ENCODE measurements around the gene GNB1. TPM values are rescaled to one million over a fixed set of nuclear protein-coding genes. Genes with fewer than 3 reads are reported as not detected.

GNB1 gene
- polyA plus RNA-seq, 3 donors, result 278 to 310 (median 280) TPM

- DNase-seq (ENCODE audit: extremely low read depth in 1 of 11, low read depth in 9 of 11, low spot score in 4 of 11), result no peak
Observed at GRCh38 chr1:1916851-1917251, 26.0 kb upstream of the GNB1 start.

DNA sequence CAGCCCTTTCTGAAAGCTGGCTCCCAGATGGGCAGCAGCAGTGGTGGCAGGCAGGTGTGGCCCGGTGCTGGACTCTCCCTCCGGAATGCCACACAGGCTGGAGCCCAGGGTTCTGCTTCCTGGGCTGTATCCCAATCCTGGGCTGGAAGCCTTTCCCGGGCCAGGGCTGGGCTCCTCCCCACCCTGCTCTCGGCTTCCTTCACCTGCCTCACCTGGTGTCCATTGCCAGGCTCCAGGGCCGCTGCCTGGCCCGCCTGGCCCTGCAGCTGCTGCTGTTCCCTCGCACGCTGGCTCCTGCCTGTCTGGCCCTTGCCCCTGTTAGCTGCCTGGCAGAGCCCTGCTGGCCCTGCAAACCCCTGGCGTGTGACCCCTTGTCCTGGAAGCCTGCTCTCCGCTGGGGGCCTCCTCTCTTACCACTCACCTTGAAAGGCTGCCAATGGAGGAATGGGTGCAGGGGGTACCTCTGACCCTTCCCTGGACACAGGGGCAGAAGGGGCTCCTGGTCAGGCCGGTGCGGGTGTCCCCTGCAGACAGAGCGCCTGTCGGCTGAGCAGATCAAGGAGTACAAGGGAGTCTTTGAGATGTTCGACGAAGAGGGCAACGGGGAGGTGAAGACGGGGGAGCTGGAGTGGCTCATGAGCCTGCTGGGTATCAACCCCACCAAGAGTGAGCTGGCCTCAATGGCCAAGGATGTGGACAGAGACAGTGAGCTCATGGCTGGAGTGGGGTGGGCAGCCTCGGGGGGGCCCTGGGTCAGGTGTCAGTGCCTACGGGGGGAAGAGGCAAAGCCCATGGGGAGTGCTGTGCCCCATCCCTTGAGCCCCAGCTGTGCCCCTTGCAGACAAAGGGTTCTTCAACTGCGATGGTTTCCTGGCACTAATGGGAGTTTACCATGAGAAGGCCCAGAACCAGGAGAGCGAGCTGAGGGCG is 25.3 kb upstream of the GNB1 start:
- no peak for DNase-seq (ENCODE audit: extremely low read depth in 1 of 11, low read depth in 9 of 11, low spot score in 4 of 11)

- DNase-seq (ENCODE audit: extremely low read depth in 1 of 11, low read depth in 9 of 11, low spot score in 4 of 11), result no peak
Observed at GRCh38 chr1:1914971-1915692, 24.2 kb upstream of the GNB1 start, which contains the start of gene CALML6. Gene CALML6, plus strand, starts transcription at chr1:1915260. Its CDS starts 21 bp downstream, at chr1:1915281.

GRCh38 chr1:1914101-1914970 is 23.4 kb upstream of the GNB1 start:
- DNase-seq (ENCODE audit: extremely low read depth in 1 of 11, low read depth in 9 of 11, low spot score in 4 of 11), result no peak

GRCh38 chr1:1911350-1912041 is 20.6 kb upstream of the GNB1 start:
- no peak for DNase-seq (ENCODE audit: extremely low read depth in 1 of 11, low read depth in 9 of 11, low spot score in 4 of 11)

- no peak for DNase-seq (ENCODE audit: extremely low read depth in 1 of 11, low read depth in 9 of 11, low spot score in 4 of 11)
Observed at GRCh38 chr1:1910651-1911331, 19.9 kb upstream of the GNB1 start.

GRCh38 chr1:1910033-1910465 is 19.2 kb upstream of the GNB1 start:
- DNase-seq (ENCODE audit: extremely low read depth in 1 of 11, low read depth in 9 of 11, low spot score in 4 of 11), result no peak

- no peak for DNase-seq (ENCODE audit: extremely low read depth in 1 of 11, low read depth in 9 of 11, low spot score in 4 of 11)
Observed at GRCh38 chr1:1908506-1908791, 17.6 kb upstream of the GNB1 start.

GRCh38 chr1:1907098-1907736 is 16.3 kb upstream of the GNB1 start:
- DNase-seq (ENCODE audit: extremely low read depth in 1 of 11, low read depth in 9 of 11, low spot score in 4 of 11), result no peak

DNA sequence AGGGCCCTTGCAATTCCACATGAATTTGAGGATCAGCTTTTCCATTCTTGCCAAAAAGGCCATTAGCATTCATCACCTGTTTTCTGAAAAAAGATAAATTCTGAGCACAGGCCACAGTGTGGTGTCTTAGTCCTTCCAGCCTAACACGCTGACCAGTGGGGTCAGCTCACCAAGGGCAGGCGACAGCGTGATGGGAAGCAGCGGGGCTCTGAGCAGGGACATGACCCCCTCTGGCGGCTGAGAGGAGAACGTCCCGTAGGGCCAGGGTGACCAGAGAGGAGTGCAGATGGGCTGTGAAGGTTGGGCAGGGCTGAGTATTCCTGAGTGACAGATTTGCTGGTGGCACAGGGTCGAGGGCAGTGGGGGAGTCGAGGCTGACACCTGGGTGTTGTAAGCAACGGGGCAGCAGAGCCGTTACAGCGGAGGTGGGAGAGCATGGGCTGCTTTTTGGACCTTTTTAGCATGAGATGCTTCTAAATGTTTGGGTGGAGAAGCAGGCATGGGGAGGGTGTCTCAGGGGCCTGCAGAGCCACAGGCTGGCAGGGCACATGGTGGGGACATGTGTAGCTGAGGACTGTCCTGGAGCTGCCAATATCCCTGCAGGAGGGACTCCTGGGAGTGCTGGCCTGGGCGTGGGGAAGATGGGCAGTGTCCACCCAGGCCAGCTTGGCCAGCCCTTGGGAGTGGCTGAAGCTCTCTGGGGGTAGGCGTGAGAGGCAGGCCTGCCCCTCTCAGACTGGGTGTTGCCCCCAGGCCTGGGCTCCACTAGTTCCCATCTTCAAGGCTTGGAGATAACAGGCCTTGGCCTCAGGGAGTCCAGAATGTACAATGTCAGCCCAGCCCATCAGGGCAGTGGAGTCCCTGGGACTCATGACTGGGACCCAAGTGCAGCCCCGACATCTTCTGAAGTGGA is 15.6 kb upstream of the GNB1 start:
- peak in 9 of 11 donors; percentile 66 to 83 (median 74) for DNase-seq (ENCODE audit: extremely low read depth in 1 of 11, low read depth in 9 of 11, low spot score in 4 of 11)

DNA sequence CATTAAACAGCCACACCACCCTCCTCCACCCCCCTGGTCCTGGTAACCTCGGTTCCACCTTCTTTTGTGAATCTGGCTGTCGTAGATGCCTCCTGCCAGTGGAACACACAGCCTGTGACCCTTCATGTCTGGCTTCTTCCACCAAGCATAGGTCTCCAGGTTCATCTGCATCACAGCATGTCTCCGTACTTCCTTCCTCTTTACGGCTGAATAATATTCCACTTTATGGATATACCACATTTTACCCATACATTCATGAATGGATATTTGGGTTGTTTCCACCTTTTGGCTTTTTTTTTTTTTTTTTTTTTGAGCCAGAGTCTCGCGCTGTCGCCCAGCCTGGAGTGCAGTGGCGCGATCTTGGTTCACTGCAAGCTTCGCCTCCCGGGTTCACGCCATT is 12.3 kb upstream of the GNB1 start:
- no peak for DNase-seq (ENCODE audit: extremely low read depth in 1 of 11, low read depth in 9 of 11, low spot score in 4 of 11)

DNA sequence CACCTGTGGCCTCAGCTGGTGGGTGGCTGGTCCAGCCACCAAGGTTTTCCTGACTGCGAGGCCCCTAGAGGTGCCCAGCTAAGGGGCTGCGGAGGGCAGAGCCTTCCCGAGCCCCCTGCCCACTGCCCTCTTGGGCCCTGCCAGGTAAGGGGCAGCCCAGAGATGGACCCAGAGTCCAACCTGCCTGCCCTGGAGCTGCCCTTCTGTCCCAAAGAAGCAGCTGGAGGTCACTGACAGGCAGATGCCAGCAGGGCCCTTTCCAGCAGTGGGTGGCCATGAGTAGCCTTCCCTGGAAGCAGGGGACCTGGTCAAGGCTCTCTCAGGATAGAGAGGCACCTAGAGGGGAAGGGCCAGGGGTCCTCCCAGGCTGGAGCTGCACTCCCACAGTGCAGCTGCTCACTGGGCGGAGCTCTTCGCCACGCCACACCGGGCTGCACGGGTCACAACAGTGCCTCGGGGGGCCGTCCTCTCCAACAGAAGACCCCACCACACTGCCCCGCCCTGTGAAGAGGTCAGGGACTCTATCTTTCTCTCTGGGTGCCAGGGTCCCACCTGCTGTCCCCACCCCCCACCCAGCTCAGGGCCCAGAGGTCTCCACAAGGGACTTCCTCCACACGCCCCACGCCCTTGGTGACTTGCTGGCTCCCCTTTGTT is 10.9 kb upstream of the GNB1 start:
- no peak for DNase-seq (ENCODE audit: extremely low read depth in 1 of 11, low read depth in 9 of 11, low spot score in 4 of 11)

DNA sequence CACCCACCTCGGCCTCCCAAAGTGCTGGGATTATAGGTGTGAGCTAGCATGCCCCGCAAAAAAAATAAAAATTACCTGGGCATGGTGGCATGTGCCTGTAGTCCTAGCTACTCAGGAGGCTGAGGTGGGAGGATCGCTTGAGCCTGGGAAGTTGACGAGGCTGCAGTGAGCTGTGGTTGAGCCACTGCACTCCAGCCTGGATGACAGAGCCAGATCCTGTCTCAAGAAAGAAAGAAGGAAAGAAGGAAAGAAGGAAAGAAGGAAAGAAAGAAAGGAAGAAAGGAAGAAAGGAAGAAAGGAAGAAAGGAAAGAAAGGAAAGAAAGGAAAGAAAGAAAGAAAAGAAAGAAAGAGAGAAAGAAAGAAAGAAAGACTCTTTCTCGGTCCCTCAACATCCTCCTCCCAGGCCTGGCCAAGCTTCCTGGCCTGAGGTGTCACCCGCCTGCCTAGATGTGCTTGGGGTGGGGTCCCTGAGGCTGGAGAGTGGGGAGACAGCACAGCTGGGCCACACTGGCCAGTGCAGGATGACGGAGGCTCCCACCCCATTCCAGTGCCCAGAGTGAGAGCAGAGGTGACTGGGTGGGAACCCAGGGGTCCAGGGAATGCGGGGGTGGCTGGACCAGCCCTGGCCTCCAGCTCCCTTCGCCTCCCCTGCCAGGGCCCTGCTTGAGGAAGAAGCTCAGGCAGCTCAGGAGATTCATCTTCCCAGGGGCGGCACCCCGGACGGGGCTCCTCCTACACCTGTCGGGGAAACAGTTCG is 10.2 kb upstream of the GNB1 start:
- DNase-seq (ENCODE audit: extremely low read depth in 1 of 11, low read depth in 9 of 11, low spot score in 4 of 11), result no peak

DNA sequence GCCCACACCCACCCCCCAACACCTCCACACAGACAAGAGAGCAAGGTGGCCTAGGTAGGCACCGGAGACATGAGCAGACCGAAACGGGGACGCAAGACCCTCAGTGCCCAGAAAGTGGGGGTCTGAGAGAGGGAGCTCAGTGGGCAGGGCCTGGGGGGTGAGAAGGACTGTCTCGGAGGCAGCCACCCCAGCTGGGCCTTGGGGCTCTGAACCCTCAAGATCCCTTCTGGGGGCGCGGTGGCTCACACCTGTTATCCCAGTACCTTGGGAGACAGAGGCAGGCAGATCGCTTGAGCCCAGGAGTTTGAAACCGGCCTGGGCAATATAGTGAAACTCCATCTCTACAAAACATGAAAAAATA is 9.1 kb upstream of the GNB1 start:
- DNase-seq (ENCODE audit: extremely low read depth in 1 of 11, low read depth in 9 of 11, low spot score in 4 of 11), result no peak

GRCh38 chr1:1899266-1899966 is 8.5 kb upstream of the GNB1 start:
- DNase-seq (ENCODE audit: extremely low read depth in 1 of 11, low read depth in 9 of 11, low spot score in 4 of 11), result no peak
